Nephron (organoid): ENCODE data around the gene VWA3B.

Experiments
- H3K27ac Mint-ChIP-seq, 3 experiments: 2 replicates each; pipeline ENCODE4 v1.8.0; 2020; ENCODE audit warnings: mixed read lengths in 3 of 3, mild to moderate bottlenecking in 2 of 3, moderate library complexity in 1 of 3
- H3K27me3 Mint-ChIP-seq: 2 replicates; pipeline ENCODE4 v1.8.0; 2021; ENCODE audit warnings: low read depth, mild to moderate bottlenecking, moderate library complexity, mixed read lengths
- H3K36me3 Mint-ChIP-seq: 2 replicates; pipeline ENCODE4 v1.8.0; 2020; ENCODE audit warnings: low read depth, mixed read lengths
- H3K4me1 Mint-ChIP-seq: 2 replicates; pipeline ENCODE4 v1.8.0; 2020; ENCODE audit warnings: mixed read lengths
- H3K4me3 Mint-ChIP-seq, 3 experiments: 2 replicates each; pipeline ENCODE4 v1.8.0; 2020; ENCODE audit warnings: mild to moderate bottlenecking in 3 of 3, mixed read lengths in 3 of 3, moderate library complexity in 2 of 3
- H3K9me3 Mint-ChIP-seq: 2 replicates; pipeline ENCODE4 v1.8.0; 2020; ENCODE audit warnings: mixed read lengths
- TF ChIP-seq, protein P1 (sequence below), 3 experiments: fragments of 200-600 bp; sonication (generic); IDR thresholded peaks; one replicate each; pipeline ENCODE4 v1.5.0; 2021; ENCODE audit warnings: antibody characterized with exemption in 3 of 3; ENCODE audit not compliant: unreplicated experiment in 3 of 3

Gene VWA3B

DNA sequence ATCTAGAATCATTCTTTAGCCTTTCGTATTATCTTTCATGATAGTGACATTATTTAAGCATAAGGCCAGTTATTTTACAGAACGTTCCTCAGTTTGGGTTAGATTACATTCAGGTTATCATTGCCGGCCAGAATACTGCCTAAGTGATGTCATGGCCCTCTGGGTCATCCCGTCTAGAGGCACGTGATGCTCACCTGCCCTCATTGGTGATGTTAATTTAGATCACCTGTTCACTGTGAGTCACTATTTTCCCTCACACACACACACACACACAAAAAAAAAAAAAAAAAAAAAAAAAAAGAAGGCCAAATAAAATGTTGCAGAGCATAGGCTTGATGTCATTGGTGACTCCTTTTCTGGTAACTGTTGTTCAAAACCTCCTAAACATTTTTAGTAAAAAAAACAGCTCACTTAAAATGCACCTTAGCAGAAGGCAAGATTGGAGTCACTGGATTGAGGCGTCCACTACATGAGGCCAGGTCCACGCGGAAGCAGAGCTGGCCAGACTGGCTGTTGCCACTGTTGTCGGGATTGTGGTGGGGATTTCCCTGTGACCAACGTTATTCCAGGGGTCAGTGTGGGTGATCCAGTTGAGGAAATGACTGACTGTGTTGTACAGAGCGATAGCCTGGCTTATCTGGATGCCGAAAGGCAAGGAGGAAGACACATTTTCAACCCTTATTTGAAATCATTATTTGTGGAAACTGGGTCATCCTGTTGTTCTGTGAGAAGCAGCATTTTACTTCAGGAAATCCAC, 207.1 kb downstream of the VWA3B start:
- H3K4me3 Mint-ChIP-seq, result no peak overlapping the region
- H3K4me1 Mint-ChIP-seq, result no peaks in the 10 kb centered on the region
- TF ChIP-seq, protein P1, sequence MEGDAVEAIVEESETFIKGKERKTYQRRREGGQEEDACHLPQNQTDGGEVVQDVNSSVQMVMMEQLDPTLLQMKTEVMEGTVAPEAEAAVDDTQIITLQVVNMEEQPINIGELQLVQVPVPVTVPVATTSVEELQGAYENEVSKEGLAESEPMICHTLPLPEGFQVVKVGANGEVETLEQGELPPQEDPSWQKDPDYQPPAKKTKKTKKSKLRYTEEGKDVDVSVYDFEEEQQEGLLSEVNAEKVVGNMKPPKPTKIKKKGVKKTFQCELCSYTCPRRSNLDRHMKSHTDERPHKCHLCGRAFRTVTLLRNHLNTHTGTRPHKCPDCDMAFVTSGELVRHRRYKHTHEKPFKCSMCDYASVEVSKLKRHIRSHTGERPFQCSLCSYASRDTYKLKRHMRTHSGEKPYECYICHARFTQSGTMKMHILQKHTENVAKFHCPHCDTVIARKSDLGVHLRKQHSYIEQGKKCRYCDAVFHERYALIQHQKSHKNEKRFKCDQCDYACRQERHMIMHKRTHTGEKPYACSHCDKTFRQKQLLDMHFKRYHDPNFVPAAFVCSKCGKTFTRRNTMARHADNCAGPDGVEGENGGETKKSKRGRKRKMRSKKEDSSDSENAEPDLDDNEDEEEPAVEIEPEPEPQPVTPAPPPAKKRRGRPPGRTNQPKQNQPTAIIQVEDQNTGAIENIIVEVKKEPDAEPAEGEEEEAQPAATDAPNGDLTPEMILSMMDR (IDR thresholded peaks at IDR 0.05; ENCODE audit: unreplicated experiment in 3 of 3), result no peak
- peaks cover 6% of the 10 kb centered on the region for H3K9me3 Mint-ChIP-seq
- H3K27me3 Mint-ChIP-seq, result peaks cover 12% of the 10 kb centered on the region
- no peaks in the 10 kb centered on the region for H3K36me3 Mint-ChIP-seq
- no peak overlapping the region for H3K27ac Mint-ChIP-seq

GRCh38 chr2:98294711-98295110, 207.7 kb downstream of the VWA3B start:
- TF ChIP-seq, protein P1 (IDR thresholded peaks at IDR 0.05; ENCODE audit: unreplicated experiment in 3 of 3), result no peak
- Mint-ChIP-seq H3K4me1 (no peaks in the 10 kb centered on the region), H3K27me3 (peaks cover 12% of the 10 kb centered on the region), H3K27ac (no peak overlapping the region), H3K4me3 (no peak overlapping the region), H3K9me3 (peaks cover 4% of the 10 kb centered on the region), H3K36me3 (no peaks in the 10 kb centered on the region)

- TF ChIP-seq, protein P1 (IDR thresholded peaks at IDR 0.05; ENCODE audit: unreplicated experiment in 3 of 3), result no peak
- H3K9me3 Mint-ChIP-seq, result no peaks in the 10 kb centered on the region
- no peaks in the 10 kb centered on the region for H3K36me3 Mint-ChIP-seq
- H3K27me3 Mint-ChIP-seq, result peaks cover 14% of the 10 kb centered on the region
- H3K4me3 Mint-ChIP-seq, result no peak overlapping the region
- H3K4me1 Mint-ChIP-seq, result no peaks in the 10 kb centered on the region
- no peak overlapping the region for H3K27ac Mint-ChIP-seq
These were observed 208.3 kb downstream of the VWA3B start for GRCh38 chr2:98295275-98295674.

- TF ChIP-seq, protein P1 (IDR thresholded peaks at IDR 0.05; ENCODE audit: unreplicated experiment in 3 of 3), result no peak
- H3K4me3 Mint-ChIP-seq, result no peak overlapping the region
- H3K36me3 Mint-ChIP-seq, result no peaks in the 10 kb centered on the region
- H3K27ac Mint-ChIP-seq, result no peak overlapping the region
- no peaks in the 10 kb centered on the region for H3K4me1 Mint-ChIP-seq
- no peaks in the 10 kb centered on the region for H3K9me3 Mint-ChIP-seq
- peaks cover 20% of the 10 kb centered on the region for H3K27me3 Mint-ChIP-seq
These were observed 208.9 kb downstream of the VWA3B start for GRCh38 chr2:98295721-98296414.

DNA sequence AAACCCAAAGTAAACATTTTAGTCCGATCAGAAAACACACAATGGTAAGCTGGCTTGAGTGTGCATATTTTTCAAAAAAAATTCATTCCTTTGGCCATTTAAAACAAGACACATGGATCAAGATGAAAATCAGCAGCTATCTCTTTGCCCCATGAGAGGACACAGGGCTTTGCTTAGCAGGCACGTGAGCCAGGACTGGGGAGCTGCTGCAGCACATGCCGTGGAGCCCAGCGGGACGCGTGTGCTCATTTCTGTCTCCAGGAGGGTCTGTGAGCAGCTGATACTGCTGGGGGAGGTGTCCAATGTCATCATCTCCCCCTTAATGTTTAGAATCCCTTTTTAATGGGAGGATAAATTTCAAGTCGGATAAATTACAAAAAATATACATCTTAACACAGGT, 209.5 kb downstream of the VWA3B start:
- no peaks in the 10 kb centered on the region for H3K36me3 Mint-ChIP-seq
- H3K4me3 Mint-ChIP-seq, result no peak overlapping the region
- H3K27ac Mint-ChIP-seq, result no peak overlapping the region
- no peaks in the 10 kb centered on the region for H3K4me1 Mint-ChIP-seq
- peaks cover 24% of the 10 kb centered on the region for H3K27me3 Mint-ChIP-seq
- H3K9me3 Mint-ChIP-seq, result no peaks in the 10 kb centered on the region
- TF ChIP-seq, protein P1 (IDR thresholded peaks at IDR 0.05; ENCODE audit: unreplicated experiment in 3 of 3), result no peak
